GM18867 (cell line): ENCODE data around the gene JMJD6.
"Not testable (repeated sequence)": the region's sequence is repeated elsewhere in the genome, so short reads cannot be mapped to it uniquely, and the experiment has no call there.

Experiments used
- ATAC-seq: cut with Tn5 transposase; IDR thresholded peaks from one replicate; pipeline ENCODE4 v1.9.1; 2021; ENCODE audit warnings: mild to moderate bottlenecking, moderate library complexity; ENCODE audit not compliant: unreplicated experiment

JMJD6 gene

GRCh38 chr17:76737082-76737675, 10.8 kb upstream of the JMJD6 start, which contains the start of gene SRSF2:
TSS of gene SRSF2 (minus strand) at chr17:76737331. CDS start at chr17:76737160, 171 bp downstream.
- ATAC-seq = peak; percentile 66

DNA sequence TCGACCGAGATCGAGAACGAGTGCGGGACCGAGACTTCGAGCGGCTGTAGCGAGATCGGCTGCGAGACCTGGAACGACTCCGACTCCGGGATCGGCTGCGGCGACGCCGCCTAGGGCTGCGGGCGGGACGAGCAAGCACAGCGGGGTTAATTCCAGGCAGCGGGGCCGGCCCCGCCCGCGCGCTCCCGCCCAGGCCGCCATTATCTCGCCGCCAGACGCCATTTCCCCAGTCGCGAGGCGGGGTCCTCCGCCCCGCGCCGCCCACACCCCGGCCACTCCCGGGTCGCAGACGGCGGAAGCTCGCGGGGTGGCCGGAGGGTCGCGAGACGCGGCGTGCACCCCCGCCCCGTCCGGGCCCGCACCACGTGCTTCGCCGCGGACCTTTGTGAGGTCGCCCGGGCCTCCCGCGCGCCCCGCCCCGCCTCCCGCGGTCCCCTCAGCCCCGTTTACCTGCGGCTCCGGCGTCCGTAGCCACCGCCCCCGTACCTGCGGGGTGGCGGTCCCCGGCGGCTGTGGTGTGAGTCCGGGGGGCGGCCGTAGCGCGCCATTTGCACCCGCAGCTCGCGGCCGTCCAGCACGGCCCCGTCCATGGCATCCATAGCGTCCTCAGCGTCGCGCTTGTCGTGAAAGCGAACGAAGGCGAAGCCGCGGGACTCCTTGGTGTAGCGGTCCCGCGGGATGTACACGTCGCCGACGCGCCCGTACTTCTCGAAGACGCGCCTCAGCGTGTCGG, 10.1 kb upstream of the JMJD6 start:
- peak; percentile 18 for ATAC-seq

- no peak for ATAC-seq
Measured at GRCh38 chr17:76735586-76736348, 9.4 kb upstream of the JMJD6 start.

DNA sequence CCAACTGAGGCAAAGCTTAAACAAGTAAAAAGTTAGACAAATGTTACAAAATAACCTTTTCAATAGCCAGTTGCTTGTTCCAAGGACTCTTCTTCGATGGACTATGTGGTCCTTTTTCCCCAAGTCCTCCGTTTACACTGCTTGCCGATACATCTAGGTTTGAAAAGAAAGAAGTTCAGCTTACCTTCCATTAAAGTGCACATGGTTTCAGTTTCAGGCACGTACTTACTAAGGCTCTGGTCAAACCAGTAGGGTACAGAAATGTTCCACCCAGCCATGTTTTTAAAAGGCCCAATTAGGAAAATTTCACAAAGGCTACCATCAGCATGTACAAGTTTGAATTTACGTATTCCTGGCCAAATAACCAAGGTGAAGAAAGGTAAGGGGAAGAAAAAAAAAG, 8.6 kb upstream of the JMJD6 start:
- no peak for ATAC-seq

DNA sequence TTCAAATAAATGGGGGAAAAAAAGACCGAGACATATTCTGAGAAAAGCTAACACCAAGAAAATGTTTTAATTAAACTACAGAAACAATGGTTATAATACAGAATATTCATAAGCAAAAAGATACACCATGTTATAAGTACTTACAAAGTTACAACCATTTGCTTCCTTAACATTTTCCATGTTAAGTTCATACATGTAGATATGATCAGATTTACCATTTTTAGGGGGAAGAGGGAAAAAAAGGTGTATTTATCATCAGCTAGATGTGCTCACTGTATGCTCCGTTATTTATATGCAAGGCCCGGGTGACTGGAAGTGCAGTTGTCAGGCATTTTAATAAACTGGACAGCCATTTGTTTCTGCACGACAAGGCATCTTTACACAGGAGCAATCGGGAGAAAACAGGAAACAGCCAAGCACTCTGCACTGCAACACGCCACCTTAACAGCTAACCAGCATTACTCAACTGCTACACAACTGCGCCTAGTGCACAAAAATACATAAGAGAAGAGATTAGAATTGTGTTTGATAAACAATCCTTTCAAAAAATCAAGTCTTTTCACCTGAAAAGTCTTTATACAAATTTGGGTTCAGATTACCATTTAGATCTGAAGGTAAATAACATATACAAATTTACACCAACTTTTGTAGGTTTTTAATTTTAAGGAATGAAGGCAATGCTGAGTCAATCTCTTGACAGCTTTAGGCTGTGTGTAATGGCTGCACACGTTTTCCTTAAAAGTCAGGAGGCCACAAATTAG, 7.9 kb upstream of the JMJD6 start:
- no peak for ATAC-seq

GRCh38 chr17:76733618-76733957, 7.2 kb upstream of the JMJD6 start:
- no peak for ATAC-seq

DNA sequence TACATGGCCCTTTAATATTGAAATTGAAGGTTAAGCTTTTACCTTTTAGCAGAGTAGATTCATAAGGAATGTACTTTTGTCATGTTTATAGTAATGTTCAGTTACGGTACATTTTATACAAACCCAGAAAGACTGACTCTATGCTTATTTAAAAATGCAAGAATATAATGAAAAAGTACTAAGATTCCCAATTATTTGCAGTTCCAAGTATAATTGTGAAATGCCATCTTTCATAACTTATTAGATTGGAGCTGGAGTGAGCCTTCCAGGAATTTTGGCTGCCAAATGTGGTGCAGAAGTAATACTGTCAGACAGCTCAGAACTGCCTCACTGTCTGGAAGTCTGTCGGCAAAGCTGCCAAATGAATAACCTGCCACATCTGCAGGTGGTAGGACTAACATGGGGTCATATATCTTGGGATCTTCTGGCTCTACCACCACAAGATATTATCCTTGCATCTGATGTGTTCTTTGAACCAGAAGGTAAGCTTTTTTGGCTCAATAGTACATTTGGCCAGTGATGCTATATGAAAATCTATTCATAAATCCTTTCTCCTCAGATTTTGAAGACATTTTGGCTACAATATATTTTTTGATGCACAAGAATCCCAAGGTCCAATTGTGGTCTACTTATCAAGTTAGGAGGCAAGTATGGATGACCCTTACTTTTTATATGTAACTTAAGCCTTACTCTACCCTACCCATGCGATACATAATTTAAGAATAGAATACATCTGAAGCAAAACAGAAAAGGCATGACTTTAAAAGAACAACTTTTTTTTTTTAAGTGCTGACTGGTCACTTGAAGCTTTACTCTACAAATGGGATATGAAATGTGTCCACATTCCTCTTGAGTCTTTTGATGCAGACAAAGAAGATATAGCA, 6.6 kb upstream of the JMJD6 start:
- no peak for ATAC-seq

DNA sequence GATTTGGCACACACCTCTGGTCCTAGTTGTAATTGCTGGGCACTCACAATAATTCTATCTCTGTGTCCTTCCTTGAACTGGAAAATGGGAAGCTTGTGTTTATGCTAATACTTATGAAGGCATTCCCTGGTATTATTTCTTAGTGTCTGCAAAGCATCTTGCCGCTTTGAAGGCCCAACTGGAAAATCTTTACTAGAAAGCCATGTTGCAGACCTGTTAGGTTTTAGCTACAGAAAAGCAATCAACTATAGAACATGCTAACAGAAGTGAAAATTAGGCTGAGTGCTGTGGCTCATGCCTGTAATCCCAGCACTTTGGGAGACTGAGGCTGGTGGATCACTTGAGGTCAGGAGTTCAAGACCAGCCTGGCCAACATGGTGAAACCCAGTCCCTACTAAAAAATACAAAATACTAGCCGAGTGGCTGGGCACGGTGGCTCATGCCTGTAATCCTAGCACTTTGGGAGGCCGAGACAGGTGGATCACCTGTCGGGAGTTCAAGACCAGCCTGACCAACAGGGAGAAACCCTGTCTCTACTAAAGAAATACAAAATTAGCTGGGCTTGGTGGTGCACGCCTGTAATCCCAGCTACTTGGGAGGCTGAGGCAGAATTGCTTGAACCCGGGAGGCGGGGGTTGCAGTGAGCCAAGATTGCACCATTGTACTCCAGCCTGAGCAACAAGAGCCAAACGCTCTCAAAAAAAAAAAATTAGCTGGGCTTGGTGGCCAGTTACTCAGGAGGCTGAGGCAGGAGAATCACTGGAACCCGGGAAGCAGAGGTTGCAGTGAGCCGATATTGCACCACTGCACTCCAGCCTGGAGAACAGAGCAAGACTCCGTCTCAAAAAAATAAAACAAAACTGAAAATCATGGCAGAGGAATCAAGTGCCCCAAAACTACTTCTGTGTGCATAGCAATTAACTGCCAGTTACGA, 5.7 kb upstream of the JMJD6 start:
- ATAC-seq = not testable (repeated sequence)

DNA sequence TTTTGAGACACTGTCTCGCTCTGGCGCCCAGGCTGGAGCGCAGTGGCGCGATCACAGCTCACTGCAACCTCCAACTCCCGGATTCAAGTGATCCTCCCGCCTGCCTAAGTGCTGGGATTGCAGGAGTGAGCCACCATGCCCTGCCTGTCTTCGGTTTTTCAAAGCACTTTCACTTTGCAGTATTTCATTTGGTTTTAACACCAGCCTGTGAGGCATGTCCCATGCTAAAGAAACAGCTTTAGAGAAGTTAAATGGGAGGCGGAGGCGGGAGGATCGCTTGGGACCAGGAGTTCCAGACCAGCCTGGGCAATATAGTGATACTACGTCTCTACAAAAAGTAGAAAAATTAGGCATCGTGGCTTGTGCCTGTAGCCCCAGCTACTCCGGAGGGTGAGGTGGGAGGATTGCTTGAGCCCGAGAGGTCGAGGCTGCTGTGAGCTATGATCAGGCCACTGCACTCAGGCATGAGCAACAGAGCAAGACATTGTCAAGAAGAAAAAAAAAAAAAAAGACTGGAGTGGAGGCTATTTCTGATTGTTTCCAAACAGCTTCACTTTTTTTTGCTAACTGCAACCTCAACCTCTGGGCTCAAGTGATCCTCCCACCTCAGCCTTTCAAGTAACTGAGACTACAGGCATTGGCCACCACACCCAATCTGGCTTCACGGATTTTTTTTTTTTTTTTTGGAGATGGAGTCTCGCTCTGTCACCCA, 1.5 kb upstream of the JMJD6 start:
- ATAC-seq = no peak

DNA sequence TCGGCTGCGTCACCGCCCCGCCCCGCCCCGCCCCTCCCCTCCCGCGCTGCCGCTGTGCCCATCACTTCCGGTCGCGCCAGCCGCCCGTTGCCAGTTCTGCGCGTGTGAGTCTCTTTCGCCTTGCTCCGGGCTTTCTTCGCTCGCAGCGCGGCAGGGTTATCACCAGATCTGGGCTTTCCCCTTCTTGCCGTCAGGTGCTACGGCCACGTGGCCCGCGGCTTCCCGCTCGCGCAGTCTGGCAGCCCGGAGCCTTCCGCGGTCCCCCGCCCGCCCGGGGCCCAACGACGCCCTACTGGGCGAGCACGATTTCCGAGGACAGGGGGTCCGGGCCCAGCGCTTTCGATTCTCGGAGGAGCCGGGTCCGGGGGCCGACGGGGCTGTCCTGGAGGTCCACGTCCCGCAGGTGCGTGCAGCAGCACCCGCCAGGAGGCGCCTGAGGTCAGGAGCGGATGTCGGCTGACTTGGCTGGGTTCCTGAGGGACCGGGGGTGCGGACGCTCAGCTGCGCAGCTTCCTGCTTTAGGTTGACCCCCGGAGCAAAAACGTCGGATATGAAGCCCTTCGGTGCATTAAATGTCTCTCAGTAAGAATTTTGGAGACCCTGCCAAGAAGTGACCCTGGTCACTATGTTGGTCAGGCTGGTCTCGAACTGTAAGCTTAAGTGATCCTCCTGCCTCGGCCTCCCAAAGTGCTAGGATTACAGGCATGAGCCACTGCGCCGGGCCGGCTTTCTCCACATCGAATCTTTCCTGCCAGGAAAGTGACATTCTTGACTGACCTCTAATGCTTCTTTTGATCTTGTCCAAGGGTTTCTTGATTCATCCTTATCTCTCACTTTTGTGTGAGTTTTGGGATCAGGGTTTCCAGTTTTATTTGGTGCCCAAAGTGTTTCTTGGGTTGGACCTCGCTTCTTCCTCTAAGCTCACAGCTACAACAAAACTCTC, 641 bp upstream of the JMJD6 start, which contains the start of gene METTL23:
TSS of gene METTL23 (plus strand) at position 64 of the 943 bp plus-strand sequence. CDS start 2,872 bp downstream, outside the sequence.
- peak; percentile 47 for ATAC-seq

GRCh38 chr17:76725580-76726230, 701 bp downstream of the JMJD6 start:
- ATAC-seq = peak; percentile 23

- no peak for ATAC-seq
Measured at GRCh38 chr17:76723812-76724211, 2.6 kb downstream of the JMJD6 start.

GRCh38 chr17:76722977-76723376, 3.4 kb downstream of the JMJD6 start:
- not testable (repeated sequence) for ATAC-seq

GRCh38 chr17:76722279-76722678, 4.1 kb downstream of the JMJD6 start:
- ATAC-seq = no peak

- no peak for ATAC-seq
Measured at GRCh38 chr17:76721463-76721862, 4.9 kb downstream of the JMJD6 start.

DNA sequence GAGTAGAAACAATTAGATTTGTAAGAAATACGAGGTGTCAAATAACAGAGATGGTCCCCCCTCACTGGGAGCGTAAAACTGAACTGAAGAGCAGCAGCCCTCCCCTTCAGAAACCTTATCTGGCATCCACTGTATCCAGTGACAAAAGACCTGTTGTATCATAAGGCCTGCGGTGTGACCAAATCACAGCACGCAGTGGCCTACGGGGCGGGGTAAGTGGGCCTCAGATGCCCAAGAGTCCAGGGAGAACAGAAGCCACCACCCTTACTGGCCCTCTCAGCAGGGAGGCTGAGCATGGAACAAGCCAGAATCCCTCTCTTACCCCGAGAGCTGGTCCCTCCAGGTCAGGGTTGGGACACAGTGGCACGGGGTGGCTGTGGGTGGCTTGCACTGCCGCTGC, 5.5 kb downstream of the JMJD6 start:
- no peak for ATAC-seq

- ATAC-seq = no peak
Measured at GRCh38 chr17:76720211-76720610, 6.2 kb downstream of the JMJD6 start.
